H1 (cell line): ENCODE results near the gene ME3. TPM values are rescaled to one million over a fixed set of nuclear protein-coding genes. Genes with fewer than 3 reads are reported as not detected.

Experiments
- BACH1 ChIP-seq: IDR thresholded peaks from 2 replicates; pipeline ENCODE4 v1.6.1; 2012; ENCODE audit warnings: low read length, improper control_type of control experiment
- BCL11A ChIP-seq, 2 experiments: IDR thresholded peaks; one replicate each; pipeline ENCODE4 v1.6.1; 2011; ENCODE audit warnings: low read depth in 2 of 2, low read length in 2 of 2, mild to moderate bottlenecking in 2 of 2
- CHD1 ChIP-seq: IDR thresholded peaks from 2 replicates; pipeline ENCODE4 v1.6.1; 2012; ENCODE audit warnings: low read depth, low read length, improper control_type of control experiment
- CHD7 ChIP-seq: fragments of 300-600 bp; sonication (generic); IDR thresholded peaks from 2 replicates; pipeline ENCODE4 v1.7.1; 2012; ENCODE audit warnings: low read length, moderate library complexity, mild to moderate bottlenecking, inconsistent platforms; ENCODE audit not compliant: insufficient replicate concordance
- EGR1 ChIP-seq: IDR thresholded peaks from 2 replicates; pipeline ENCODE4 v1.6.1; 2011; ENCODE audit warnings: low read depth, low read length, borderline replicate concordance
- EP300 ChIP-seq, 2 experiments: IDR thresholded peaks; 1 replicate in 1 of 2; 2 replicates in 1 of 2; pipeline ENCODE4 v1.6.1; 2011 to 2012; ENCODE audit warnings: low read depth in 2 of 2, low read length in 2 of 2, mild to moderate bottlenecking in 2 of 2, borderline replicate concordance in 1 of 2, inconsistent platforms in 1 of 2, moderate library complexity in 1 of 2
- NRF1 ChIP-seq: IDR thresholded peaks from 2 replicates; pipeline ENCODE4 v1.6.1; 2011; ENCODE audit warnings: mild to moderate bottlenecking, low read depth, low read length, improper control_type of control experiment
- POLR2AphosphoS5 ChIP-seq: IDR thresholded peaks from 2 replicates; pipeline ENCODE4 v1.6.1; 2011; ENCODE audit warnings: low read depth, low read length
- RBBP5 ChIP-seq: IDR thresholded peaks from 2 replicates; pipeline ENCODE4 v1.7.1; 2012; ENCODE audit warnings: low read depth, mild to moderate bottlenecking, inconsistent platforms, low read length, moderate library complexity, borderline replicate concordance
- RNF2 ChIP-seq: fragments of 200-900, 300-1000 bp; sonication (generic); IDR thresholded peaks from 2 replicates; pipeline ENCODE4 v1.7.1; 2016; ENCODE audit warnings: borderline replicate concordance, low read depth, mild to moderate bottlenecking, antibody characterized with exemption, low read length; ENCODE audit not compliant: poor library complexity, severe bottlenecking; ENCODE audit errors: missing control alignments
- TEAD4 ChIP-seq: IDR thresholded peaks from 2 replicates; pipeline ENCODE4 v1.6.1; 2012; ENCODE audit warnings: low read depth, low read length, inconsistent platforms, mixed read lengths
- ZNF274 ChIP-seq: IDR thresholded peaks from 2 replicates; pipeline ENCODE4 v1.7.0; 2012; ENCODE audit warnings: low read length, borderline replicate concordance; ENCODE audit errors: extremely low read depth
- polyA plus RNA-seq, 7 experiments: library from polyadenylated mRNA; depleted of rRNA in 3 of 7; stranded (reverse) in 5 of 7; unstranded in 2 of 7; fragments of >200 nt in 5 of 7; fragments of 200-250 nt in 2 of 7; gene quantifications; 1 replicate in 5 of 7; 2 replicates in 1 of 7; 4 replicates in 1 of 7; pipeline versions ENCODE4 v1.2.1 to v1.2.3, GENCODE V29; 2011 to 2013; ENCODE audit warnings: missing spikeins in 2 of 7, mixed read lengths in 2 of 7
- total RNA-seq: library from RNA; stranded (reverse); fragmentation: NEBNext Ultra II Directional; extraction: Animal tissue kit (Norgen Biotek cat#: 25700); gene quantifications from 2 replicates; pipeline ENCODE4 v1.2.1, GENCODE V29; 2021

The ME3 gene
- total and polyA plus RNA-seq, 2 of the 8 experiments (the other 6 are each of a cell fraction or from before 2014, with no cell fraction given), result 1.5 to 2.8 TPM

DNA sequence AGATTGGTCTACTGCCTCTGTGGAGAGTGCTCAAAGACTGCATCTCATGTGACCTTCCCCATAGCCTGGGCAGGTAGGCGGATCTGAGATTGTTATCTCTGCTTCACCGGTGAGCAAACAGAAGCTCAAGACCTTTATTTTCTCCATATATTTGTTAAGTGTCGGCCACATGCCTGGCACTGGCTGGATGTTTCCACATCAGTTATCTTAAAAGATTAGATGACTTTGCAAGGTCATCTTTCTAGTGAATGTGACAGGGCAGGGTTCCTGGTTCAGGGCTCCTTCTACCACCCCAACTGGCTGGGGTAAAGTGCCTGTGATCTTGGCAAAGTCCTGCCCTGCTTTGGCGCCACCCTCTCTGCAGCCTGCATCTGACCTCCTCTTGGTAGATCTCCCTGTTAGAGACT lies 172.7 kb downstream of the ME3 start (continued):
- TF ChIP-seq CHD7, result no peak
- no peak for TF ChIP-seq TEAD4
- TF ChIP-seq BACH1, result no peak
- TF ChIP-seq BCL11A (IDR thresholded peaks at IDR 0.05; ENCODE audit: low read depth in 2 of 2, low read length in 2 of 2), result no peak
- TF ChIP-seq POLR2AphosphoS5, result no peak
- no peak for TF ChIP-seq ZNF274
- no peak for TF ChIP-seq NRF1
- TF ChIP-seq EGR1, result no peak
- no peak for TF ChIP-seq EP300 (IDR thresholded peaks at IDR 0.05; ENCODE audit: borderline replicate concordance in 1 of 2, low read depth in 2 of 2, low read length in 2 of 2)
- no peak for TF ChIP-seq RBBP5
- TF ChIP-seq RNF2, result no peak
- TF ChIP-seq CHD1, result no peak
